SK-N-SH (cell line): ENCODE measurements around the gene BTAF1. TPM values are rescaled to one million over a fixed set of nuclear protein-coding genes. Genes with fewer than 3 reads are reported as not detected.

ENCODE experiments used
- CTCF ChIA-PET: fragments of 300-600, 350-600 bp; formaldehyde crosslinking; extraction: SDS; loops from one replicate; lab custom pipeline; 2021; lab: Yijun Ruan, JAX
- POLR2A ChIA-PET: fragments of 350-600 bp; sonication (Branson Sonifier 250); formaldehyde crosslinking; extraction: SDS; loops from one replicate; lab custom pipeline; 2020; ENCODE audit warnings: antibody characterized with exemption, inconsistent platforms; lab: Yijun Ruan, JAX
- DNase-seq: peaks from one replicate; pipeline ENCODE4 v3.0.0; 2012
- H2AFZ ChIP-seq: fragments of 200-600 bp; sonication (generic); 2 replicates; pipeline ENCODE4 v1.8.1; 2016; ENCODE audit warnings: antibody characterized with exemption, mild to moderate bottlenecking, low read depth
- H3F3A ChIP-seq: fragments of 200-600 bp; sonication (generic); replicated peaks from 2 replicates; pipeline ENCODE3; 2016; ENCODE audit warnings: antibody characterized with exemption, mild to moderate bottlenecking; ENCODE audit not compliant: insufficient read depth
- H3K27ac ChIP-seq, 2 experiments: fragments of 200-500 bp in 1 of 2; fragments of 200-600 bp in 1 of 2; sonication (Bioruptor generic) in 1 of 2; sonication (generic), shearing (Covaris generic) in 1 of 2; 2 replicates each; pipeline versions ENCODE4 v1.5.1 to v1.6.1; 2014 to 2016; ENCODE audit warnings: low read depth in 2 of 2, inconsistent platforms in 1 of 2, low read length in 1 of 2, mild to moderate bottlenecking in 1 of 2, mixed read lengths in 1 of 2
- H3K27me3 ChIP-seq: fragments of 200-600 bp; sonication (generic), shearing (Covaris generic); 2 replicates; pipeline ENCODE4 v1.6.1; 2016; ENCODE audit warnings: mixed run types; ENCODE audit not compliant: insufficient read depth
- H3K36me3 ChIP-seq, 2 experiments: fragments of 200-500 bp in 1 of 2; fragments of 200-600 bp in 1 of 2; sonication (Bioruptor generic) in 1 of 2; sonication (generic) in 1 of 2; replicated peaks in 1 of 2; 2 replicates each; pipeline versions ENCODE3 to v1.5.1; 2014 to 2016; ENCODE audit warnings: low read length in 1 of 2, mild to moderate bottlenecking in 1 of 2; ENCODE audit not compliant: insufficient read depth in 2 of 2, control insufficient read depth in 1 of 2
- H3K4me1 ChIP-seq, 2 experiments: fragments of 200-500 bp in 1 of 2; fragments of 200-600 bp in 1 of 2; sonication (Bioruptor generic) in 1 of 2; sonication (generic), shearing (Covaris generic) in 1 of 2; 2 replicates each; pipeline versions ENCODE4 v1.5.1 to v1.6.1; 2014 to 2016; ENCODE audit warnings: low read depth in 1 of 2, low read length in 1 of 2, mixed run types in 1 of 2; ENCODE audit not compliant: insufficient read depth in 2 of 2, control insufficient read depth in 1 of 2
- H3K4me2 ChIP-seq: fragments of 200-600 bp; sonication (generic), shearing (Covaris generic); 2 replicates; pipeline ENCODE4 v1.6.1; 2017; ENCODE audit warnings: mixed run types
- H3K4me3 ChIP-seq, 2 experiments: fragments of 200-500 bp in 1 of 2; fragments of 200-600 bp in 1 of 2; sonication (Bioruptor generic) in 1 of 2; sonication (generic), shearing (Covaris generic) in 1 of 2; 2 replicates each; pipeline versions ENCODE4 v1.5.1 to v1.8.1; 2014 to 2016; ENCODE audit warnings: low read depth in 2 of 2, inconsistent platforms in 1 of 2, low read length in 1 of 2, mild to moderate bottlenecking in 1 of 2, mixed read lengths in 1 of 2, moderate library complexity in 1 of 2
- H3K79me2 ChIP-seq: fragments of 200-600 bp; sonication (generic); 2 replicates; pipeline ENCODE4 v1.8.1; 2017; ENCODE audit warnings: mild to moderate bottlenecking; ENCODE audit not compliant: insufficient read depth
- H3K9ac ChIP-seq: fragments of 200-600 bp; sonication (generic); 2 replicates; pipeline ENCODE4 v1.6.1; 2017; ENCODE audit warnings: mixed run types
- H3K9me2 ChIP-seq: fragments of 200-600 bp; sonication (generic); 2 replicates; pipeline ENCODE4 v1.6.1; 2017; ENCODE audit warnings: mixed run types
- H3K9me3 ChIP-seq: fragments of 200-600 bp; sonication (generic); 2 replicates; pipeline ENCODE4 v1.6.1; 2017; ENCODE audit warnings: mixed run types, mild to moderate bottlenecking, moderate library complexity
- H4K20me1 ChIP-seq: fragments of 200-600 bp; sonication (generic); 2 replicates; pipeline ENCODE4 v1.6.1; 2017; ENCODE audit warnings: mild to moderate bottlenecking, mixed run types; ENCODE audit not compliant: insufficient read depth
- CHD2 ChIP-seq: fragments of 150-350 bp; IDR thresholded peaks from 2 replicates; pipeline ENCODE4 v1.6.1; 2018; ENCODE audit warnings: low read length; ENCODE audit not compliant: partially characterized antibody
- FOXJ3 ChIP-seq: sonication (generic); formaldehyde crosslinking; IDR thresholded peaks from 2 replicates; pipeline ENCODE4 v1.5.1; 2020; ENCODE audit warnings: mild to moderate bottlenecking, missing genetic modification reagents
- FOXM1 ChIP-seq: IDR thresholded peaks from 2 replicates; pipeline ENCODE4 v1.4.0; 2012; ENCODE audit warnings: low read depth, mild to moderate bottlenecking
- GATA2 ChIP-seq: sonication (generic); formaldehyde crosslinking; IDR thresholded peaks from 2 replicates; pipeline ENCODE4 v1.5.0; 2020; ENCODE audit warnings: mild to moderate bottlenecking, missing genetic modification reagents
- IRF3 ChIP-seq: fragments of 150-350 bp; IDR thresholded peaks from 2 replicates; pipeline ENCODE4 v1.6.1; 2016; ENCODE audit warnings: mild to moderate bottlenecking, low read depth, low read length
- JUND ChIP-seq: IDR thresholded peaks from 2 replicates; pipeline ENCODE4 v1.4.0; 2012
- MEF2A ChIP-seq: IDR thresholded peaks from 2 replicates; pipeline ENCODE4 v1.4.0; 2012; ENCODE audit warnings: low read depth, borderline replicate concordance
- MXI1 ChIP-seq: IDR thresholded peaks from 2 replicates; pipeline ENCODE4 v1.6.1; 2012; ENCODE audit warnings: mild to moderate bottlenecking, low read depth, low read length, improper control_type of control experiment
- NFIC ChIP-seq: IDR thresholded peaks from 2 replicates; pipeline ENCODE4 v1.4.0; 2012; ENCODE audit warnings: borderline replicate concordance
- PBX3 ChIP-seq: IDR thresholded peaks from 2 replicates; pipeline ENCODE4; 2012
- RAD21 ChIP-seq: IDR thresholded peaks from 2 replicates; pipeline ENCODE4 v1.6.1; 2012; ENCODE audit warnings: mild to moderate bottlenecking, low read length
- REST ChIP-seq: IDR thresholded peaks from 2 replicates; pipeline ENCODE4 v1.6.1; 2012; ENCODE audit warnings: mild to moderate bottlenecking, low read depth, low read length, moderate library complexity
- RXRA ChIP-seq: IDR thresholded peaks from 2 replicates; pipeline ENCODE4 v1.4.0; 2012; ENCODE audit warnings: low read depth, mild to moderate bottlenecking, borderline replicate concordance
- SIN3A ChIP-seq: IDR thresholded peaks from 2 replicates; pipeline ENCODE4 v1.6.1; 2012; ENCODE audit warnings: low read depth, mild to moderate bottlenecking, low read length, moderate library complexity, borderline replicate concordance
- SMC3 ChIP-seq: IDR thresholded peaks from 2 replicates; pipeline ENCODE4 v1.6.1; 2012; ENCODE audit warnings: low read depth, low read length, improper control_type of control experiment
- TAF1 ChIP-seq: IDR thresholded peaks from 2 replicates; pipeline ENCODE4 v1.6.1; 2012; ENCODE audit warnings: low read depth, mild to moderate bottlenecking, low read length, moderate library complexity, borderline replicate concordance
- TCF12 ChIP-seq: IDR thresholded peaks from 2 replicates; pipeline ENCODE4 v1.4.0; 2012
- YY1 ChIP-seq: IDR thresholded peaks from 2 replicates; pipeline ENCODE4 v1.4.0; 2012; ENCODE audit warnings: low read depth, mild to moderate bottlenecking
- WGBS: methylation state at CpG from one replicate; pipeline ENCODE4 v1.1.6; 2017; ENCODE audit warnings: low lambda C conversion rate; 5-methylcytosine and 5-hydroxymethylcytosine counted together
- polyA plus RNA-seq, 3 experiments: library from polyadenylated mRNA; depleted of rRNA; stranded (reverse); fragments of >200 nt; gene quantifications; 2 replicates each; pipeline ENCODE4 v1.2.3, GENCODE V29; 2012
- TF ChIP-seq, protein P1 (sequence below): IDR thresholded peaks from 2 replicates; pipeline ENCODE4 v1.4.0; 2012; ENCODE audit warnings: low read depth, borderline replicate concordance

The BTAF1 gene
- polyA plus RNA-seq, 1 of the 3 experiments (the other 2 are of a cell fraction), result 9.8 TPM

- no peak overlapping the region for H2AFZ ChIP-seq
- H3K9me2 ChIP-seq, result no peaks in the 10 kb centered on the region
- no peaks in the 10 kb centered on the region for H3F3A ChIP-seq
- H3K9ac ChIP-seq, result no peak overlapping the region
- H3K4me1 ChIP-seq, result peaks cover 0 to 9% of the 10 kb centered on the region in 2 experiments; a peak in 2 of 4 replicates
- no peaks in the 10 kb centered on the region for H3K9me3 ChIP-seq
- ChIA-PET POLR2A (no interaction called here), CTCF (interaction anchor here (0.7 to 0.9 kb wide), 2 partner anchors 15 to 64 kb away, joined by 3 to 4 read pairs; no protein-coding TSS in a partner anchor)
- 96% methylated on average over 9 of the region's 9 CpGs for WGBS
- DNase-seq, result no peak
- H3K27me3 ChIP-seq, result no peaks in the 10 kb centered on the region
- H3K27ac ChIP-seq, result no peak overlapping the region
- no peaks in the 10 kb centered on the region for H3K36me3 ChIP-seq
- no peaks in the 10 kb centered on the region for H3K79me2 ChIP-seq
- H3K4me3 ChIP-seq, result no peak overlapping the region
- TF ChIP-seq CHD2, result no peak
- no peak for TF ChIP-seq SIN3A
- TF ChIP-seq, protein P1, sequence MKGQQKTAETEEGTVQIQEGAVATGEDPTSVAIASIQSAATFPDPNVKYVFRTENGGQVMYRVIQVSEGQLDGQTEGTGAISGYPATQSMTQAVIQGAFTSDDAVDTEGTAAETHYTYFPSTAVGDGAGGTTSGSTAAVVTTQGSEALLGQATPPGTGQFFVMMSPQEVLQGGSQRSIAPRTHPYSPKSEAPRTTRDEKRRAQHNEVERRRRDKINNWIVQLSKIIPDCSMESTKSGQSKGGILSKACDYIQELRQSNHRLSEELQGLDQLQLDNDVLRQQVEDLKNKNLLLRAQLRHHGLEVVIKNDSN, result no peak
- TF ChIP-seq TAF1, result no peak
- no peak for TF ChIP-seq NFIC
- no peak for TF ChIP-seq YY1
- no peak for TF ChIP-seq TCF12
- no peak for TF ChIP-seq FOXM1
- TF ChIP-seq MEF2A, result no peak
- TF ChIP-seq GATA2 (CRISPR knock-in tag), result no peak
- TF ChIP-seq REST, result no peak
- TF ChIP-seq RAD21, result no peak
- no peak for TF ChIP-seq SMC3
- TF ChIP-seq PBX3, result no peak
- TF ChIP-seq FOXJ3, result no peak
- no peak for TF ChIP-seq RXRA
- no peak for TF ChIP-seq JUND
- no peak for TF ChIP-seq MXI1
- TF ChIP-seq IRF3, result no peak
- no peak overlapping the region for H3K4me2 ChIP-seq
- no peaks in the 10 kb centered on the region for H4K20me1 ChIP-seq
These were observed 38.0 kb upstream of the BTAF1 start for GRCh38 chr10:91885362-91886079.
